GM21723 (cell line): ENCODE measurements around the gene UBA6.
"Not testable (repeated sequence)": the region's sequence is repeated elsewhere in the genome, so short reads cannot be mapped to it uniquely, and the experiment has no call there.

Experiments used
- ATAC-seq: cut with Tn5 transposase; IDR thresholded peaks from one replicate; pipeline ENCODE4 v1.9.1; 2021; ENCODE audit warnings: mild to moderate bottlenecking, moderate library complexity; ENCODE audit not compliant: unreplicated experiment

Gene UBA6

DNA sequence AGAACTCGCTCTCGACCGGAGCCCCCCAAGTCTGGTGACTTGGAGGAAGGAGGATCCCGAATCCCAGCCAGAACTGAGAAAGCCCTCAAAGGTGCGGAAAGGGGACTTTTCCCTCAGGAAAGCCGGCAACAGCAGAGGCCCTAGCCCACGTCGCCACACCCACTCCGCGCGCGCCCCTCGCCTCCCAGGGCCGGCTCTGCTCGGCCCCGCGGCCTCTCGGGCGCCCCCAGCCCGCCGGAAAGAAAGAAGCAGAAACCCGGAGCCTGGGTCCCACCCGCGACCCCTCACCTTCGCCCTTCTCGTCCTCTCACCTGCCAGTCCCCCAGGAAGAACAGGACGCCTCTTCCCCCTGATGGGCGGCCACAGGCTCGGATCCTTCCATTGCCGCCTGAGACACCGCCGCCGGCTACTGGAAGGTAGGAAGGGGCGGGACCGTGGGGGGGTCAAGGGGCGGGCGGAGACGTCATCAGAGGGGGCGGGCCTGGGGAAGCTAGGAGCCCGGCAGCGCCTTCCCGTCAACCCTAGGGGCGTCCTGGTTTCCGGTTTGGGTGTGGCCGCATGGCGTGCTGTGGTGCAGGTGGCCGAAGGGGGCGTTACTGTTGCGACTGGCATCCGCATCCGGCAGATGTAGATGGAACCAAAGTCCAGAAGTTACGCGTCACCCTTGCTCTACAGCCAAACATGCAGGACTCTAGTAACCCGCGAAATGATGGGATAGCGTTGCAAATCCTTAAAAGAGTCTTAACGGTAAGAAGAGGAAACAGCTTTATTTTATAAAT is at the start of gene UBA6:
Gene UBA6 (minus strand): TSS at position 418 of the 779 bp plus-strand sequence. CDS start 36 bp downstream, at position 382.
- ATAC-seq: peak; percentile 96

DNA sequence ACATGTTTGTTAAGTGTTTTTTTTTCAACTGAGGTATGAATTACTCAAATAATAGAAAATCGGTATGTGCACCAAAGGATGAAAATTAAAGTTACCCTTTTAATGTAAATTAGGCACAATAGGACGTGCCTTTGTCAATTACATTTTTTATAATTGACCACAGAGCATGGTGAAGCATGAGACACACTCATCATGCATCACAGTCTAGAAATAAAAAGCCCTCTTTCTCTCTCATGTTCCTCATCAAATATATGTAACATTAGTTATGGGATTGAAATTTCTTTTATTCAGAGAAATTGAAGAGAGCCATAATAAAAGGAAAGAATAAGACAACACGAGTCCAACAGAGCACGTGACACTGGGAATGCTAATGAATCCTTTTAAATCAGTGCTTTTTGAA is 49.7 kb upstream of the UBA6 start:
- ATAC-seq: no peak

DNA sequence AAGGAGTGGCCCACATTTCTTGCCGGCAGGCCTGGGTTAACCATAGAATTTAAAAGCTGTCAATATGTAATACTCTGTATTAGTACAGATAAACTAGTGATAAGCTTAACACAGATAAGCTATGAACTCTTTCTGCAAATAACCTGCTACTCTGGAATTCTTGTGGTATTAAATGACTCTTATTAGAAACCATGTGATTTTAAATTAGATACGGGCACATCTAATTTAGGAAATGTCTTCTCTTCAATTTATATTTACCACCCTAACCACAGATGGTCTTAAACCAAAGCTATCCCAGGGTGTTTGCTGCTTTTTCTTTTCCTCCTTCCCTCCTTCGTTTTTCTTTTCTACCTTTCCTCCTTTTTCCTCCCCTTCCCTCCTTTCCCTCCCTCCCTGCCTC is 48.3 kb upstream of the UBA6 start:
- ATAC-seq: no peak

DNA sequence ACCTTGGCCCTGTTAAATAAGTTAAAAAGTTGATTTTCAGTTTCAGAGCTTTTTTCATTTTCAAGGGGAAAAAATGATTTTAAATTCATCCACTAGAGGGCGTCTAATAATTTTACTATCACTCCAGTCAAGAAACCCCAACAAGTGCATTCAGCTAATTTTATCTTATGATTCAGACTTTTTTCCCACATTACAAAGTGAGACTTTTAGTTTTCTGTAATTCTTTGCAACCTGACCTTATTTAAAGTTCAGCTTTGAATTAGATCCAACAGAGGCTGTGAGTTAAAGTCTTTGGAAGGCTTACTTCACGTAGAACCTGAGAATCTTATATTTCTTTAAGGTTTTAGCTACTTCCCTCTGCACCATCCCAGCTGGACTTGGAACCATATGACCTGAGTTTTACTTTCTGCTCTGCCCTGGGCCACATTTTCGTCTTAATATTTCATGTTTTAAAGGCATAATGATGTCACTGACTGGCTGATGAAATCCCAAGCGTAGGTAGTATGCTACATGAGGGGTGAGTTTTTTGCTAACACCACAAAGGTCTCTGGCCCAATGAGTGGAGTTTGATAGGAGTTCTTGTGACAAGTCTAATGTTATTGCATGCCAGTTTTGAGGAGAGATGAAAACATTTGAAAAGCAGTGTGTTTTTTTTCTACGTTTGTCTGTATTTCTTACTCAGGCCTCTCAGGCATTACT is 46.0 kb upstream of the UBA6 start:
- ATAC-seq: peak; percentile 79

DNA sequence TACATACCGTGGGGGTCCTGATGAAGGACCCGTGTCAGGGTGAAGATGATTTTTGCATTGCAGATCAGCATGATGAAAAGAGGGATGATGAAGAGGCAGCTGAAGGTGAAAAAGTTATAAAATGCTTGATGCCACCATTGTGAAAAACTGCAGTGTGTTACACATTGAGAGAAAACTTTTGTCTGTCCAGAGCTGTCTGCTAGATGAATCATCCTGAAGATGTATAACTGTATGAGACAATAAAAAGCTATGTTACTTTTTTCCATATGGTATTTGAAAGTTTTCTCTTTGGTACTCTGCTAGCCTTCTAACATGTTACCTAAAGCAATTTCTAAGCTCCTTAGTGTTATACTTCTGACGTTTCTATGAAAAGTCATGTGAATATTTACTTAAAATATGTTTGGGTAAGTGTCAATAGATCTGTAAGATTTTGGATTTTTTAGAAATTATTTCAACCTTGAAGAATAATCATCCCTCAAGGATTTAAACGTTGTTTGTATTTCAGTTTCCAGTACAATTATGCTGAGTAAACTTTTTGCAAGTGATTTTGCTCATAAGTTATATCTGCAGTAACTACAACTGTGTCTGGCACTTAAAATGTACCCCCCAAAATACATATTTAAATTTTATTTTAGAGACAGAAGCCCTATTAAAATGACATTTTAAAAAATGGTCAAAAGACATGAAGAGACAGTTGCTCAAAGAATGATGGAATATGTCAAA is 43.8 kb upstream of the UBA6 start:
- ATAC-seq: no peak

DNA sequence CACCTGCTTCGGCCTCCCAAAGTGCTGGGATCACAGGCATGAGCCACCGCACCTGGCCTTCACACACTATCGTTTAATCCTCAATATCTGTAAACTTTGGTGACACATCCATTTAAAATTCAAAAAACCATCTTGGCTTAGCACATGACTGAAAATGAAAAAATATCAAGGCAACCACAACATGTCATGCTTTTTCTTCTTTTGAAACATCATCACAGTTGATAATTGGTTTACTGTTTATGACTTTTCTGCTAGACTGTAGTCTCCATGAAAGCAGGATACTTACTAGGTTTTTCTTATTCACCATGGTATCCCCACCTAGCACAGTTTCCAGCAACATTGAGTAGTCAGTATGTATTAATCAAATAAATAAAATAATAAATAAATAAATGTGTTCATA is 42.2 kb upstream of the UBA6 start:
- ATAC-seq: no peak

DNA sequence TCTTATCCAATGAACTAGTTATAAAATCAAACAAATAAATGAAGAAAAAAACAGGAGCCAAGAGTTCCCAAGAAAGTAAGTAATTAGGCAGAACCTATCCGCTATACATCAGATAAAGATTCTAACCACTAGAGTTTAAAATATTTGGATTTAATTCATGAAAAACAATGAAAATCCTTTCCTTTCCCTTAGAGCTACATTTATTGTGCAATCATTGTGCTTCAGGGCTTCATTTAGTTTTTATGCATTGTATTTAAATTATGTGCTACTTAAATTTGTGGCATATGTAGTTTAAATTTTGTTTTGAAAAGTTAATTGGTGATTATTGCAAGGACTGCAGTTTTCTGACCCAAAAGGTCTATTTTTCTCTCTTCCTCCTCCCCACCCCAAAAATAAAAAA is 35.3 kb upstream of the UBA6 start:
- ATAC-seq: no peak

DNA sequence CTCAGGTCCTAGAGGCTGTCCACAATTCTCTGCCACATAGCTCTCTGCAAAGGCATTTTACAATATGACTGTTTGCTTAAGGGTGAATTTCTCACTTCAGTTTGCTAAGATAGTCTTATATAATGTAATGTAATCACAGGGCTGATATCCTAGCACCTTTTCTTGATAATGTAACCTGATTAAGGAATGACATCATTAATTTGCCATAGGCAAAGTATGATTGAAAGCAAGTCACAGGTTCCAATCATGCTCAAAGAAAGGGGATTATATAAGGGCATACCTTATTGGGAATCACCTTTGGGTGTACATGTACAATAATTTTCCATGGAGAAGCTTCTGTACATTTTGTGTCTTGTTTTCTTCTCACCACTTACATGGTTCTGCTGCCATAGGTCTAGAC is 34.4 kb upstream of the UBA6 start:
- no peak for ATAC-seq

DNA sequence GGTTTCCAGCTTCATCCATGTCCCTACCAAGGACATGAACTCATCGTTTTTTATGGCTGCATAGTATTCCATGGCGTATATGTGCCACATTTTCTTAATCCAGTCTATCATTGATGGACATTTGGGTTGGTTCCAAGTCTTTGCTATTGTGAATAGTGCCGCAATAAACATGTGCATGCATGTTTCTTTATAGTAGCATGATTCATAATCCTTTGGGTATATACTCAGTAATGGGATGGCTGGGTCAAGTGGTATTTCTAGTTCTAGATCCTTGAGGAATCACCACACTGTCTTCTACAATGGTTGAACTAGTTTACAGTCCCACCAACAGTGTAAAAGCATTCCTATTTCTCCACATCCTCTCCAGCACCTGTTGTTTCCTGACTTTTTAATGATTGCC is 29.6 kb upstream of the UBA6 start:
- ATAC-seq: not testable (repeated sequence)

DNA sequence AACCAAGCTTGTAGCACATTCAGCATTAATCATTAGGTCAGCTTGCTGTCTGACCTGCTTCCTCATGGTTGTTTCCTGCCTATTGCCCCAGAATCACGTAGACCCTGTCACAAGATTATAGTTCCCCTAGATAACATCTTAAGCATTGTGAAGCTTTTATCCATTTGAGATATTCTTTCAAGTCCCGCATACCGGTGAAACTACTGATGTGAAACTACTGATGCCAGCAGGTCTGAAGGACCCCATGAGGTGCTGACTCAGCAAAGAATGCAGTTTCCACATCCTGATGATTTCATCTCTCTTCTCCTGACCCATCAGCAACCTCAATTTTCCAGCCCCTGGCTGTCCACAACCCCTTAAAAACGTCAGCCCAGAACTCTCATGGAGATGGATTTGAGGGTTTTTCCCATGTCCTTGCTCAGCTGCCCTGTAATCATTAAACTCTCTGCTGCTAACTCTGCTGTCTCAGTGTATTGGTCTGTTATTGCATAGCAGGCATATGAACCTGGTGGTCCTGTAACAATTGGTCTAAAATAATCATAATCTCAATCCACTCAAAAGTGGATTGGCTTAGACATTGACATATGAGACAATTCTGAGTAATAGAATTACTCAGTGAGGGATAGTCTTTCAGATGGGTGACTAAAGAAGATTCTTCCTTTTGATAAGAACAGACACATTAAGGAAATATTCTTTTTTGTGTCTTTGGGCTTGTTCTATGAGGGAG is 26.3 kb upstream of the UBA6 start:
- ATAC-seq: no peak

DNA sequence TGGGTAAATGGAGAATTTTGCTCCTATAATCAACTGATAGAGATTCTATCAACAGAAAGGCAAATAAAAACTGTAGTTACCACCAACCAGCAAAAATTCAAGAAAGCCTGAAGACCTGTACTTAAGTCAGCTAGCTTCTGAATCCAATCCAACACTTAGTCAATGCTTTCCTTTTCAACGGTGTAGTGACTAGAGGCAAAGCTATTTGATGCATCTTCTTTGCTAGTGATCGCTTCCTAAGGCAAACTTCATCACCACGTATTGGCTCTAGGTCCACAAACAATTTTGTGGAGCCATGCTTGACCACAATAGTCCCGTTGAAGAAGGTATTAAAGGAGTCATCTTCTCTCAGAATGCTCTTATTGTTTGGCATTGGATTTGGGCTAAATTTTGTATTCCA is 25.0 kb upstream of the UBA6 start:
- ATAC-seq: no peak

DNA sequence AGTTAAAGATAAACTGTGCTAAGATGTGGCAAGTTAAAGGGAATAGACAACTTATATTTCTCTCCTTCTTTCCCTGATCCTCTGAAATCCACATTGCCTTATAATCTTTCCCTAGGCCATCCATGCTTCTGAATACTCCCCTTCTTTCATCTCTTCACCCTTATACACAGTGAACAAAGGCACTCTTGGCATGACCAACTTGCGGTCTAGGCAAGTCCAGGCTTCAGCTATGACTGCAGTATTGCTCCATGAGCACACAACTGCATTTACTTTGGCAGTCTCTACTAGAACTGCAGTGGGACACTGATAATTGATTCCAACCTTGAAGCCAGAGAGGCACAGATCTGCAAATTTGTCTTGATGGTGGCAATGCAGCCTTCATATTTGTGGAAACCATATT is 24.2 kb upstream of the UBA6 start:
- ATAC-seq: no peak

DNA sequence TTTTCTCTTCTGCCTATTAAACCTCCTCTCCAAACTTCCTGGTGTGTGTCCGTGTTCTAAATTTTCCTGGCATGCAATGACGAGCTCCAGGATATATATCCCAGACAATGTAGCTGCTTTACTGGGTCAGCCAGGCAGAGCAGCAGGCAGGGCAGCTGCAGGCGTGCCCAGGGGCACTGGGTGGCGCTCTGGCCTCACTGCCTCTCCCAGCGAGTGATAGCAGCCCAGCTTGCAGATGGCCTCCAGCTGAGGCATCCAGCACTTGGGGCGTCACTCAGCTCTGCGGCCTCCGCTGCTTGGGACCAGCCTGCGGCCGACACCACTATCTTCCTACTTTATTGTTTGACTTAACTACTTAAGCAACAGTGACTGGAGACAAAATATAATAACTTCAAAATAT is 23.0 kb upstream of the UBA6 start:
- ATAC-seq: no peak

DNA sequence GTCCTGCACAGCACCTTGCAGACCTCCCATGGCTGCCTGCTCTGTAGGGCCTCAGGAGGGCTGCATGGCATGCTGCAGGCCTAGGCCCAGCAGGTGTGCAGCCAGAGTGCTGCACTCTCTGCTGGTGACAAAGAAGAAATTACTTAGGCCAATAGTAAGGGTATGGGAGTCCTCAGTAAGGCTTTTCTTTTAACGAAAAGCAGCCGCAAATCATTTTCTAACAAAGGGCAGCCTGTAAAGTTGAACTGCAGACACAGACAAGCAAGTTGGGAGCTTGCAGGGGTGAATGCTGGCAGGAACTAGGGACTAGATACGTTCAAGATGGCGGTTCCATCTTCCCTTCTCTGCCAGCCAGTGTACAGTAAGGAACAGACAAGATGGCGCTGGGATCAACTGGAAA is 22.4 kb upstream of the UBA6 start:
- no peak for ATAC-seq

DNA sequence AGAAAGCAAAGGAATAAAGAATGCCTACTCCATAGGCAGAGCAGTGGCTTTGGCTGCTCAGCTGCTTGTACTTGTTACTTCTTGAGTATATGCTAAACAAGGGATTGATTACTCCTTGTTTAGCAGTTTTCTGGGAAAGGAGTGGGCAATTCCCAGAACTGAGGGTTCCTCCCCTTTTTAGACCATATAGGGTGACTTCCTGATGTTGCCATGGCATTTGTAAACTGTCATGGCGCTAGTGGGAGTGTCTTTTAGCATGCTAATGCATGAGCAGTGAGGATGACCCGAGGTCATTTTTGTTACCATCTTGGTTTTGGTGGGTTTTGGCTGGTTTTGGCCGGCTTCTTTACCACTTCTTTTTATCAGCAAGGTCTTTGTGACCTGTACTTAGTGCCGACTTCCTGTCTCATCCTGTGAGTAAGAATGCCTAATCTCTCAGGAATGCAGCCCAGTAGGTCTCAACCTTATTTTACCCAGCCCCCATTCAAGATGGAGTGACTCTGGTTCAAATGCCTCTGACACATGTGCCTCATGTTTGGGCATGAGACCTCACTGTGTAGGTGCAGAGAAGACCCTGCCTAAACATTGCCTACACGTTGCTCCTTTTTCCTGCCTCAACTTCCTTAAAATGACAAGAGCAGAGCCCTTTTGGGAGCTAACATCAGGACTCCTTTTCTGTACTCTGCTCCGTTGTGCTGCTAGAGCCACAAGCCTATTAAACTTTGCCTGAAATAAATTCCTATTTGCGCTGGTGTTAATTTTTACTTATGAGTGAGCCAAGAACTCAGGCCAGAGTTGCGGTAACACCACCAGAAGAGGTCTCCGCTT is 21.0 kb upstream of the UBA6 start:
- no peak for ATAC-seq

DNA sequence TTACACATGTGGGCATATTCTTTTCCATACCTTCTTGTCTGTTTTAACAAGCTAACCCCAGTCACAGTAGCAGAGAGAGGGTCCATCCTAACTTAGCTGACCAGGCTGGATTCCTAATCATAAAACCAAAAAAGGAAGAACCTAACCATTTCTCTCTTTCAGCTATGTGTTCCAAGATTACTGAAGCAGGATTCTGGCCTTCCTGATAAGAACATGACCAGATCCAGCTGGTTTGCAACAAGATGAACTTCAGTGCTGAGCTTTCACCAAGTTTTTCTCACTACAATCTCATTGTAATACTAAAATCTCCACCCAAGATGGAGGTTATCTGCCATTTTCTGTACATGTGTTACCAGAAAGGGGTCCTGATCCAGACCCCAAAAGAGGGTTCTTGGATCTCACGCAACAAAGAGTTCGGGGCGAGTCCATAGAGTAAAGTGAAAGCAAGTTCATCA is 20.4 kb upstream of the UBA6 start:
- ATAC-seq: no peak

DNA sequence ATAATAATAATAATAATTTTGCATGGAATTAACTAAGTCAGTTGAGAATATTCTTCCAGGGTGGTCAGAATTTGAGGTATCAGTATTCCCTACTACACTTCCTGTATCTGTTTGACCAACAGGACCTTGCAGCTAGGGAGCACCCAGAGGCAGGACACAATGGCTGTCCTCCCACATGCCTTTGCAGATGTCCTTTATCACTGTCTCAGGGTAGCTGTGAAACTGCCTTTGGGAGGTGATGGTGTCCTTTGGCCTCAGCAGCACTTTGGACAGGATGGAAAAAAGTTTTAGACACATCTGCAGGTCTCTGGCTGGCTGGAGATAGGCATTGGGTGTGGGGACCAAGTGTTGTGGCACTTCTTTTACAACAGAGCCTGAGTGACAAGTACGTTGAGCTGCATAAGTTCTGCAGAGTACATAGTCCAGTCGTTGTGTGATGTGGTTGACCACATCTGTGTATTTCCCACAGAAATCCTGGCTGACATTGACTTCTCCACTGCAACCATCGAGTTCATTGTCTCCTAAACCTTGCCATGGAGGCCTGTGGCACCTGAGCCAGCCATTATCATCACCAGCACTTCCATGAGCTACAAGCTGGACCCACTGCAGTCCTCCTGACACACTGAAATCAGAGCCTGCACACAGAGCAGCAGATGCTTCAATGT is 19.1 kb upstream of the UBA6 start:
- no peak for ATAC-seq

DNA sequence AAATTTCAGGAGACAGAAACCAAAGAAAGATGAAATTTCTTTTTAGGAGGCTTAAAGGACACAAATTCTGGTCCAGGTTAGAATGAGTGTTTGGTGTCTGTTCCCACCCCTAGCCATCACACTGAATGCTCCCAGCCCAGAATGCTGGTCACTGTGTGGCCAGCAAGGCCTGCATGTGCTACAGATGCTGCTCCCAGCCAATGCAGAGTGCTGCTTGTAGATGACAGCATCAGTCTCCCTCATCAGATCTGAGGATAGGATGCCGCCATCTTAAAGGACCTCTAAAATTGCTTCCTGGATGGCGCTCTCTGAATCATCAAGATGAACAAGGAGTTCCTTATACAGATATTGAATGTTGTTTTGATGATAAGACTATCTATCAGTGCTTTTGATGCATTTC is 17.9 kb upstream of the UBA6 start:
- ATAC-seq: no peak

DNA sequence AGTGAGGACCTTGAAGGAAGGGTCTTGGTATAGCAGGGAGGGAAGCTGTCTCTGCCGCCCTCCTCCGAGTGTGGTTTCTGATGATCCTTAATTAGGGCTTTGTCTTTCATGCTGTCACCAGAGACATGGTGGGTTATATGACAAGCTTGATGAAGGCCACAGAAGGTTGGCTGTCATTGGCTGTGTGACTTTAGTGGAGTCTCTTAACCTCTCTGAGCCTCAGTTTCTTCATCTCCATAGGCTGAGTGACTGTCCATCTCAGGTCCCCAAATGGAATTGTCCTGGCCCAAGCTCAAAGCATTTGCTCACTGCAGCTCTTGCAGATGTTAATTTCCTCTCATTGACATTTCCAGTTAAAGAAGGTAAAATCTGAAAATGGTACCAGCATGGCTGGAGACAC is 16.6 kb upstream of the UBA6 start:
- ATAC-seq: no peak

DNA sequence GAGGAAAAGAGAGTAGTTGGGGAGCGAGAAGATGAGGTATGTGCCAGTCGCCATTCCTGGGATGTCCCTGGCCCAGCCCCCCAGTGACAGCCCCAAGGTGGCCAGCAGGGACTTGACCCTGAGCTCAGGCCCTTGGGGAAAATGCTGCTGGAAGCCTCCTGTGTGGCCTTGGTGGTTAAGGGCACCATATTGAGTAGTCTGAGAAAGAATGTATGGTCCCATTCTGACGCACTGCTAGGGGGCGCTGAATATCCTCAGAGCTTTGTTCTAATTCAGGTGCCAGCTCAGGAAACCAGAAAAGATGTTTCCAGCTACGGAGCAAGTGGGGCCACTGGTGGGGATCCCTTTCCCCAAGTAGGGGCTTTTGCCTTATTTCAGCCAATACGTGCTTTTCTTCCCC is 14.0 kb upstream of the UBA6 start:
- ATAC-seq: no peak
